MCF 10A (cell line): Measurements from ENCODE around the gene ERLEC1. TPM values are rescaled to one million over a fixed set of nuclear protein-coding genes. Genes with fewer than 3 reads are reported as not detected.
A peak's percentile ranks its signal among the peaks of the same experiment; 100 is the strongest.
"Not testable (repeated sequence)": the region's sequence is repeated elsewhere in the genome, so short reads cannot be mapped to it uniquely, and the experiment has no call there.

Experiments
- BruUV-seq: library from RNA; stranded (reverse); fragments of 400-500 nt; replicated peaks from 2 replicates; lab custom pipeline; 2021; lab: Mats Ljungman, UMichigan
- CTCF ChIA-PET: fragments of 300-600 bp; sonication (Branson Sonifier 250); formaldehyde crosslinking; extraction: SDS; loops from one replicate; lab custom pipeline; 2021; ENCODE audit warnings: antibody characterized with exemption, inconsistent platforms; lab: Yijun Ruan, JAX
- POLR2A ChIA-PET: fragments of 300-600, 350-650 bp; sonication (Branson Sonifier 250); formaldehyde crosslinking; extraction: SDS; loops from one replicate; lab custom pipeline; 2020; ENCODE audit warnings: antibody characterized with exemption, inconsistent platforms; lab: Yijun Ruan, JAX
- DNase-seq: peaks from one replicate; pipeline ENCODE4 v3.0.0-alpha.2; 2018; ENCODE audit not compliant: unreplicated experiment
- H3K27ac Mint-ChIP-seq: one replicate; pipeline ENCODE4 v1.8.0; 2022; ENCODE audit warnings: mild to moderate bottlenecking, low read depth, mixed read lengths; ENCODE audit not compliant: unreplicated experiment
- H3K27me3 Mint-ChIP-seq: one replicate; pipeline ENCODE4 v1.8.0; 2022; ENCODE audit warnings: mixed read lengths; ENCODE audit not compliant: insufficient read depth, unreplicated experiment
- H3K36me3 Mint-ChIP-seq: one replicate; pipeline ENCODE4 v1.8.0; 2022; ENCODE audit warnings: mild to moderate bottlenecking, moderate library complexity, mixed read lengths; ENCODE audit not compliant: insufficient read depth, unreplicated experiment
- H3K4me1 Mint-ChIP-seq: one replicate; pipeline ENCODE4 v1.8.0; 2022; ENCODE audit warnings: mixed read lengths; ENCODE audit not compliant: insufficient read depth, unreplicated experiment
- H3K4me3 Mint-ChIP-seq: one replicate; pipeline ENCODE4 v1.8.0; 2022; ENCODE audit warnings: mild to moderate bottlenecking, moderate library complexity, mixed read lengths; ENCODE audit not compliant: unreplicated experiment
- H3K9me3 Mint-ChIP-seq: one replicate; pipeline ENCODE4 v1.8.0; 2022; ENCODE audit warnings: mixed read lengths; ENCODE audit not compliant: unreplicated experiment
- CTCF ChIP-seq: fragments of 200-600 bp; IDR thresholded peaks from one replicate; pipeline ENCODE4 v1.8.0; 2022; ENCODE audit warnings: antibody characterized with exemption, mild to moderate bottlenecking; ENCODE audit not compliant: unreplicated experiment
- intact Hi-C: fragments of 100-400 bp; cut with micrococcal nuclease; formaldehyde crosslinking; loops from 2 replicates; pipeline ENCODE4 v1.14.1; 2022
- total RNA-seq: library from RNA; stranded (reverse); gene quantifications from 2 replicates; pipeline ENCODE4 v1.2.3, GENCODE V29; 2022

The ERLEC1 gene
- total RNA-seq, 1 experiment from 2014 or later: 51.4 TPM

- intact Hi-C loops: no loop called here
- ChIA-PET POLR2A (interaction anchor here (0.7 kb wide), 1 partner anchor 61 kb away, joined by 3 read pairs; no protein-coding TSS in a partner anchor), CTCF (interaction anchor here (0.7 kb wide), 1 partner anchor 28 kb away, joined by 3 read pairs; no protein-coding TSS in a partner anchor)
- peaks cover 24% of the 10 kb centered on the region for H3K36me3 Mint-ChIP-seq
- no peaks in the 10 kb centered on the region for H3K27me3 Mint-ChIP-seq
- H3K27ac Mint-ChIP-seq: no peak overlapping the region
- H3K4me3 Mint-ChIP-seq: no peak overlapping the region
- H3K4me1 Mint-ChIP-seq: peaks cover 4% of the 10 kb centered on the region
- no TSS peak for BruUV-seq
- no peak for DNase-seq
- H3K9me3 Mint-ChIP-seq: no peaks in the 10 kb centered on the region
- no peak for TF ChIP-seq CTCF
Measured at GRCh38 chr2:53848062-53848461, 61.2 kb downstream of the ERLEC1 start.

- intact Hi-C loops, POLR2A ChIA-PET: not testable (repeated sequence)
- CTCF ChIA-PET: interaction anchor here (0.6 kb wide), 1 partner anchor 1323 kb away, joined by 3 read pairs; no protein-coding TSS in a partner anchor
Measured at GRCh38 chr2:53851052-53851757, 64.4 kb downstream of the ERLEC1 start.

GRCh38 chr2:53852532-53852931, 65.7 kb downstream of the ERLEC1 start:
- Mint-ChIP-seq H3K36me3 (peaks cover 46% of the 10 kb centered on the region), H3K27me3 (no peaks in the 10 kb centered on the region), H3K9me3 (no peaks in the 10 kb centered on the region), H3K4me3 (no peak overlapping the region), H3K27ac (no peak overlapping the region), H3K4me1 (peaks cover 4% of the 10 kb centered on the region)
- ChIA-PET CTCF (no interaction called here), POLR2A (interaction anchor here (0.6 to 1.0 kb wide), 2 partner anchors 69 to 78 kb away, joined by 3 read pairs; no protein-coding TSS in a partner anchor)
- intact Hi-C loops: no loop called here
- DNase-seq: no peak
- BruUV-seq: no TSS peak
- no peak for TF ChIP-seq CTCF

More at GRCh38 chr2:53851052-53851757, 64.4 kb downstream of the ERLEC1 start:
- Mint-ChIP-seq H3K36me3 (peaks cover 46% of the 10 kb centered on the region), H3K27ac (peak overlapping the region; percentile 12)
- H3K4me3 Mint-ChIP-seq, H3K9me3 Mint-ChIP-seq, H3K27me3 Mint-ChIP-seq, DNase-seq, H3K4me1 Mint-ChIP-seq, BruUV-seq: not testable (repeated sequence)

- no peak overlapping the region for H3K4me3 Mint-ChIP-seq
- DNase-seq: no peak
- no TSS peak for BruUV-seq
- TF ChIP-seq CTCF: no peak
- H3K27me3 Mint-ChIP-seq: no peaks in the 10 kb centered on the region
- intact Hi-C loops: no loop called here
- peak overlapping the region; percentile 9 for H3K27ac Mint-ChIP-seq
- CTCF ChIA-PET: interaction anchor here (0.7 kb wide), 1 partner anchor 93 kb away, joined by 4 read pairs; no protein-coding TSS in a partner anchor
- H3K9me3 Mint-ChIP-seq: no peaks in the 10 kb centered on the region
- H3K4me1 Mint-ChIP-seq: no peaks in the 10 kb centered on the region
- H3K36me3 Mint-ChIP-seq: peaks cover 44% of the 10 kb centered on the region
- POLR2A ChIA-PET: no interaction called here
Measured at GRCh38 chr2:53854678-53855077, 67.8 kb downstream of the ERLEC1 start.
